Amygdala (tissue), 56 donors: Measurements from ENCODE around the gene RAP1B.

ENCODE experiments used
- DNase-seq, 56 donors: peaks; one replicate each; lab custom pipeline; 2025; lab: John Stamatoyannopoulos, UW

Gene RAP1B

DNA sequence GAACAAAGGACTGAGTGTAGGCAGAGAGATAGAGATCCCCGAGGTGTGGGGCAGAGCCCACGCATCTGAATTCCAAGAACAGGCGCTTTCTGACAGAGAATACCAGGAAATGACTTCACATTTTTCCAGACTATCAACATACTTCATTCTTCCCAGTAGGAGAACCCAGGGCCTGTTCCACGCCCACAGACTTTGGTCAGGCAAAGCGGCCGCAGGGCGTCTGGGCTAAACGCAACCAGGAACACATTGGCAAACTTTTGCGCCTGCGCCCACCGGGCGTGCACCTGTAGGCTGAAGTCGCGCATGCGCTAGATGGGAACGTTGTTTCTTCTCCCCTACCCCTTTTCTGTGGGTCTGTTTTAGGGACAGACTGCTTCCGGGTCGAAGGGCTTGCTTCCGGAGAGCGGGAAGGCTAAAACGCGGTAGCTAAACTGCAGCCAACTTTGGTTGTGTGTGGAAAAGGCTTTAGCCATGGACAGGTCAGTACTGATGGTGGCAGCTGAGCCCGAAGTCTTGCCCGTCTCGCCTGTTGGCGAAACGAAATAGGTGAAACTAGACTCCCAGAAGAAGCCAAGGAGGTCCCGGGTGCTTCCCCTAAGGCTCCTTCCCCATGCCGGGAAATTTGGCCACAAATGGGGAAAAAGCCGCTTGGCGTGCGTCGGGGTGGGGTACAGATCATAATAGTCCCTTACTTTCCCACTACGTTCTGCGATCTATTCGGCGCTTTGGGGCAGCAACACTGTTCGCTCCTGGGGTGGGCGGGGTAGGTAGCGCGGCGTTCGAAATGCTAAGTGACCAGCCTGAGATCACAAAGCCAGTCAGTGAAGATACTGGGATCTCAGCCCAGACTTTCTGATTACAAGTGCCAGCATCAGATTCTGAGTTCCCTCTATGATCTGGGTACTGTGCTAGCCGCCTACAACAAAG lies 76.2 kb downstream of the RAP1B start, which contains the start of gene NUP107:
Gene NUP107 (plus strand): TSS at position 384 of the 927 bp plus-strand sequence. CDS start 88 bp downstream, at position 472.
- peak; percentile 77 to 98 (median 92) for DNase-seq

DNA sequence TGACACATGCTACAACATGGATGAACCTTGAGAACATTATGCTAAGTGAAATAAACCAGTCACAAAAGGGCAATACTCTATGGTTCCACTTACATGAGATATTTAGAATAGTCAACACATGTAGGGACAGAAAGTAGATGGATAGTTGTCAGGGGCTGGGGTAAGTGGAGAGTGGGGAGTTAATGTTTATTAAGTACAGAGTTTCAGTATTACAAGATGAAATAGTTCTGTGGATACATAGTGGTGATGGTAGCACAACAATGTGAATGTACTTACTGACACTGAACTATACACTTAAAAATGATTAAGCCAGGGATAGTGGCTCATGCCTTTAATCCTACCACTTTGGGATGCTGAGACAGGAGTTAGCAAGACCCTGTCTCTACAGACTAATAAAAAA lies 84.8 kb downstream of the RAP1B start:
- DNase-seq: no peak

DNA sequence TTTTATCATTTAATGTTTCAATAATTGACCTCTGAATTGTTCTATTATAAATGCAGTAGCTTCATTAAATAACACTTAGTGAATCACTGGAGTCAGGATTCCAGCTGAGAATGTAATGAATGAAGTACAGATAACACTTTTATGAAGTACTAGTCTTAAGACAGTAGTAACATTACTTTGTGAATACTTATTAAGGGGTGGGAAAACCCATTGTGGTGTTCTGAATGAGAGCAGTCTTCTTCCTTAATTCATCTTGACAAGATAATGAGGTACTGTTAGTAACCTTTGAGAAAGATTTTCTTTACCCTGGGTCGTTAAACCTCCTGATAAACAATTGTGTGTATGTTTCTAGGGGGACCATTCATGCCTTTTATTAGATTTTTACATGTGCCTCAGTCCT lies 88.8 kb downstream of the RAP1B start:
- DNase-seq: no peak
